WERI-Rb-1 (cell line): Measurements from ENCODE around the gene TACC3.

ENCODE experiments used
- DNase-seq: peaks from one replicate; pipeline ENCODE4 v3.0.0-alpha.2; 2020
- H3K27ac ChIP-seq: fragments of 250-450 bp; sonication (Bioruptor Pico); 2 replicates; pipeline ENCODE4 v1.5.1; 2020; ENCODE audit warnings: mild to moderate bottlenecking, moderate library complexity
- H3K27me3 ChIP-seq: fragments of 250-450 bp; sonication (Bioruptor Pico); 2 replicates; pipeline ENCODE4 v1.5.1; 2021; ENCODE audit warnings: mild to moderate bottlenecking, low read depth, moderate library complexity; ENCODE audit not compliant: insufficient read depth, severe bottlenecking
- H3K36me3 ChIP-seq: fragments of 250-450 bp; sonication (Bioruptor Pico); 2 replicates; pipeline ENCODE4 v1.5.1; 2020; ENCODE audit warnings: mild to moderate bottlenecking, moderate library complexity
- H3K4me3 ChIP-seq: 2 replicates; pipeline ENCODE4 v1.5.1; 2011; ENCODE audit warnings: low read depth, mild to moderate bottlenecking, control low read depth, low read length
- H3K9me3 ChIP-seq: fragments of 250-450 bp; sonication (Bioruptor Pico); 2 replicates; pipeline ENCODE4 v1.5.1; 2021; ENCODE audit warnings: mild to moderate bottlenecking, moderate library complexity; ENCODE audit not compliant: severe bottlenecking
- CTCF ChIP-seq: IDR thresholded peaks from 2 replicates; pipeline ENCODE4 v1.5.1; 2011; ENCODE audit warnings: low read depth, mild to moderate bottlenecking, control low read depth, inconsistent platforms, low read length

The TACC3 gene

GRCh38 chr4:1745165-1745564 lies 23.8 kb downstream of the TACC3 start:
- H3K9me3 ChIP-seq = peaks cover 3% of the 10 kb centered on the region
- no peak for TF ChIP-seq CTCF
- H3K4me3 ChIP-seq = no peak overlapping the region
- no peaks in the 10 kb centered on the region for H3K27me3 ChIP-seq
- peak overlapping the region; percentile 11; the same call in 1 of the 2 replicates for H3K27ac ChIP-seq
- peaks cover 47% of the 10 kb centered on the region for H3K36me3 ChIP-seq
- no peak for DNase-seq

- 0 out of 2 replicates have a peak overlapping the region, but pooled peaks have one; percentile 4 for H3K27ac ChIP-seq
- peaks cover 3% of the 10 kb centered on the region for H3K9me3 ChIP-seq
- peaks cover 41% of the 10 kb centered on the region for H3K36me3 ChIP-seq
- TF ChIP-seq CTCF = peak; percentile 29; the same call in 1 of the 2 replicates
- no peak overlapping the region for H3K4me3 ChIP-seq
- DNase-seq = no peak
- no peaks in the 10 kb centered on the region for H3K27me3 ChIP-seq
Observed at GRCh38 chr4:1745697-1746096, 24.4 kb downstream of the TACC3 start.

GRCh38 chr4:1746265-1746691 lies 25.0 kb downstream of the TACC3 start:
- peak overlapping the region; percentile 1; the same call in 1 of the 2 replicates for H3K27ac ChIP-seq
- DNase-seq = peak; percentile 96
- peaks cover 35% of the 10 kb centered on the region for H3K36me3 ChIP-seq
- TF ChIP-seq CTCF = peak; percentile 98
- H3K4me3 ChIP-seq = no peak overlapping the region
- H3K9me3 ChIP-seq = peaks cover 3% of the 10 kb centered on the region
- H3K27me3 ChIP-seq = no peaks in the 10 kb centered on the region

GRCh38 chr4:1746919-1747602 lies 25.7 kb downstream of the TACC3 start:
- Histone ChIP-seq H3K27ac (peak overlapping the region; percentile 1), H3K9me3 (peaks cover 3% of the 10 kb centered on the region), H3K4me3 (no peak overlapping the region), H3K27me3 (no peaks in the 10 kb centered on the region), H3K36me3 (peaks cover 28% of the 10 kb centered on the region)
- DNase-seq = peak; percentile 70
- no peak for TF ChIP-seq CTCF

GRCh38 chr4:1747603-1747967 lies 26.3 kb downstream of the TACC3 start:
- Histone ChIP-seq H3K9me3 (peaks cover 3% of the 10 kb centered on the region), H3K27ac (no peak overlapping the region), H3K4me3 (no peak overlapping the region), H3K36me3 (peaks cover 22% of the 10 kb centered on the region), H3K27me3 (no peaks in the 10 kb centered on the region)
- DNase-seq = peak; percentile 54
- TF ChIP-seq CTCF = 0 out of 2 replicates have a peak, but pooled peaks have one; percentile 1
